BJ (cell line): ENCODE data around the gene IL21R. TPM values are rescaled to one million over a fixed set of nuclear protein-coding genes. Genes with fewer than 3 reads are reported as not detected.
A peak's percentile ranks its signal among the peaks of the same experiment; 100 is the strongest.

Source experiments
- CTCF ChIA-PET: fragments of 350-600 bp; formaldehyde crosslinking; extraction: SDS; loops from one replicate; lab custom pipeline; 2021; ENCODE audit warnings: antibody characterized with exemption, inconsistent platforms; lab: Yijun Ruan, JAX
- POLR2A ChIA-PET: fragments of 300-600 bp; sonication (Branson Sonifier 250); formaldehyde crosslinking; extraction: SDS; loops from one replicate; lab custom pipeline; 2021; ENCODE audit warnings: antibody characterized with exemption; lab: Charles Lee
- DNase-seq: peaks from one replicate; pipeline ENCODE4 v3.0.0-alpha.2; 2011; ENCODE audit warnings: low read depth
- H3K27me3 ChIP-seq: 2 replicates; pipeline ENCODE4 v1.6.0; 2011; ENCODE audit warnings: low read length; ENCODE audit not compliant: control insufficient read depth, insufficient read depth
- H3K36me3 ChIP-seq: 2 replicates; pipeline ENCODE4 v1.5.1; 2011; ENCODE audit warnings: low read length; ENCODE audit not compliant: control insufficient read depth, insufficient read depth
- H3K4me3 ChIP-seq: 2 replicates; pipeline ENCODE4 v1.5.1; 2011; ENCODE audit warnings: low read depth, mild to moderate bottlenecking, control low read depth, low read length
- CTCF ChIP-seq: IDR thresholded peaks from 2 replicates; pipeline ENCODE4 v1.5.1; 2011; ENCODE audit warnings: low read depth, mild to moderate bottlenecking, control low read depth, inconsistent platforms, low read length, moderate library complexity; ENCODE audit not compliant: insufficient read depth
- polyA plus RNA-seq: library from polyadenylated mRNA; depleted of rRNA; stranded (reverse); fragments of >200 nt; gene quantifications from 2 replicates; pipeline ENCODE4 v1.2.3, GENCODE V29; 2011

Gene IL21R
- polyA plus RNA-seq, 1 experiment = 0.58 TPM

DNA sequence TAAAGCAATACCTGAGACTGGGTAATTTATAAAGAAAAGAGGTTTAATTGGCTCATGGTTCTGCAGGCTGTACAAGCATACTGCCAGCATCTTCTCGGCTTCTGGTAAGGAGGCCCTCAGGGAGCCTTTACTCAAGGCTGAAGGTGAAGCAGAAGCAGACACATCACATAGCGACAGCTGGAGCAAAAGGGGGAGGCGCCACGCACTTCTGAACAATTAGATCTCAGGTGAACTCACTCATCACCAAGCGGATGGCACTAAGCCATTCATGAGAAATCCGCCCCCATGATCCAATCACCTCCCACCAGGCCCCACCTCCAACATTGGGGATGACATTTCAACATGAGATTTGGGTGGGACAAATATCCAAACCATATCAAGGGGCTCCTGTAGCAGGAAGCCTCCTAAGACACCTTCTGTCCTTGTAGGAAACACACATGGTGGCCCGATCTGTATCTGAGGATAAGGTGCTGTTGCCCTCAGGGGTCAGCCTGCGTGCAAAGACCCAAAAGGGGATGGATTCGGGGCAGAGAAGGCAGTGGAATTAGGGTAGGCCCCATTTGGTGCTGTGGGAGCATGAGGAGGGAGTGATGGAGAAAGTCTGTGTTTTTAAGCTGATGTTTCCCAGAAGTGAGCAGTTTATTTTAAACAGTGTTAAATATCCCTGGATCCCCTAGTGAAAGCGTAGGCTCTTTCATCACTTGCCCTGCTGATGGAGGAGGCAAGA, 23.0 kb downstream of the IL21R start:
- H3K4me3 ChIP-seq = no peak overlapping the region
- DNase-seq = no peak
- no peaks in the 10 kb centered on the region for H3K36me3 ChIP-seq
- ChIA-PET CTCF (interaction anchor here (0.9 kb wide), 1 partner anchor 400 kb away, joined by 3 read pairs; no protein-coding TSS in a partner anchor), POLR2A (no interaction called here)
- no peak for TF ChIP-seq CTCF
- no peaks in the 10 kb centered on the region for H3K27me3 ChIP-seq

- H3K36me3 ChIP-seq = no peaks in the 10 kb centered on the region
- POLR2A ChIA-PET = no interaction called here
- TF ChIP-seq CTCF = no peak
- CTCF ChIA-PET = no interaction called here
- DNase-seq = no peak
- no peaks in the 10 kb centered on the region for H3K27me3 ChIP-seq
- H3K4me3 ChIP-seq = no peak overlapping the region
Measured at GRCh38 chr16:27425961-27426360, 24.0 kb downstream of the IL21R start.

DNA sequence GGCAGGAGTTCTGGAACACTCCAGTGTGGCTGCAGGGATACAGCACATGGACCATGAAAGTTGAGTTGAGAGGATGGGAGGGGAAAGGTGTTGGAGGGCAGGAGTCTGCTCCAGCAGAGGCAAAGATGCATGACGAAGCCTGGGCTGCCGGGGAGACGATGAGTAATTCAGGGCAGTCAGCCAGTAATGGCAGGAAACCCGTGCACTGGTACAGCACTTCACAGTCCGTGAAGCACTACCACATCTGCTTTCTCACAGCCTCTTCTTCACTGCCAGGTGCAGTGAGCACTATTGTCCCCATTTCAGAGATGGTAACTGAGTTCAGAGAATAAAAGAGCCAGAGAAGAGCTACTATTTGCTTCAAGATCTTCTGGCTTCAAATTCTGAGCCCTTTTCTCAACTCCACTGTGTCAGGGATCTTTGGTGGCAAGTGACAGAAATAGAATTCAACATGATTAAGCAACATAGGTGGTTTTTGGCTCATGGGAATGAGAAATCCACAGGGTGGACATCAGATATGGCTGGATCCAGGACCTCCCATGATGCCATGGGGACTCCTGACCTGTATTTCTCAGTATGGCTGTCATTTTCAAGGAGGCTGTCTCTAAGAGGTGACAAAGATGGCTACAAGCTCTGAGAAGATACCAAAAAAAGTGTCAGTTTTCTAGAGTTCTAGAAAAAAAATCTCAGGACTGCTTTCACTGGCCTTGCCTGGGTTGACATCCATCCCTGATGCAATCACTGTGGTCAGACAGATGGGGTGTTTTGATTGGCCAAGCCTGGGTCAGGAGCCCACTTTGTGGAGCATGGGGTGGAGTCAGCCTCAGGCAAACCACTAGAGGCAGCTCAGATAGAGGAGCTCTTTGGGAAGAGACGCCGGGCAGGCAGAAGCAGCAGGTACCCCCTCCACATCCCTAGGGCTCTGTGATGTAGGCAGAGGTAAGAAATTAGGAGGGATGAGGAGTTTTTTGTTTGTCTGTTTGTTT, 24.7 kb downstream of the IL21R start:
- ChIA-PET POLR2A (no interaction called here), CTCF (interaction anchor here (1.0 kb wide), 1 partner anchor 16 kb away, joined by 3 read pairs; no protein-coding TSS in a partner anchor)

DNA sequence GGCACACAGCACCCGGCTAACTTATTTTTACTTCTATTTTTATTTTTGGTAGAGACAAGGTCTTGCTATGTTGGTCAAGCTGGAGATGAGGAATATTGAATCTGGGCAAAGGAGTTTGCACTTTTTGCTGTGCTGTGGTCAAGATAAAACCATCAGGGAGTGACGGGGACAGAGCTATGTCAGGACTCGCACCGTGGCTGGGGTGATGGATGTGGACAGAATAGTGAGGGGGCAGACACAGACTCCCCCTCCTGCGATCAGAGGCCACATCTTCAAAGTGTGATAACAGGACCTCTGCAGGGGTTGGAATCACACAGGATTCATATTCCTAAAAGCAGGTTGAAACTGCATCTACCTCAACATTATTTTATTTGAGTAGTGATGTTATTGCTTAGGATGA, 25.6 kb downstream of the IL21R start:
- H3K27me3 ChIP-seq = no peaks in the 10 kb centered on the region
- no peak overlapping the region for H3K4me3 ChIP-seq
- ChIA-PET CTCF (interaction anchor here (1.0 kb wide), 1 partner anchor 15 kb away, joined by 3 read pairs; no protein-coding TSS in a partner anchor), POLR2A (no interaction called here)
- DNase-seq = no peak
- no peaks in the 10 kb centered on the region for H3K36me3 ChIP-seq
- TF ChIP-seq CTCF = no peak

More for the DNA sequence above, 24.7 kb downstream of the IL21R start:
- peak; percentile 65 for DNase-seq
- no peaks in the 10 kb centered on the region for H3K36me3 ChIP-seq
- no peaks in the 10 kb centered on the region for H3K27me3 ChIP-seq
- H3K4me3 ChIP-seq = no peak overlapping the region
- no peak for TF ChIP-seq CTCF
